Lower leg skin (tissue), 3 donors: Measurements from ENCODE around the gene LCE3A.

Experiments used
- CTCF ChIP-seq, 3 donors: fragments of 450-650 bp; IDR thresholded peaks; one replicate each; pipeline ENCODE4 v1.5.1; 2016; ENCODE audit warnings: antibody characterized with exemption in 3 of 3, mild to moderate bottlenecking in 3 of 3, moderate library complexity in 2 of 3
- POLR2A ChIP-seq, 2 donors: fragments of 450-650 bp; IDR thresholded peaks; one replicate each; pipeline ENCODE4 v1.6.1; 2016 to 2017; ENCODE audit warnings: antibody characterized with exemption in 2 of 2, mild to moderate bottlenecking in 1 of 2, moderate library complexity in 1 of 2

- TF ChIP-seq CTCF (IDR thresholded peaks at IDR 0.05): no peak
- no peak for TF ChIP-seq POLR2A (IDR thresholded peaks at IDR 0.05)
These were observed 34.8 kb upstream of the LCE3A start for GRCh38 chr1:152657677-152658076.
